ENCODE data around the gene JAKMIP2.

DNA sequence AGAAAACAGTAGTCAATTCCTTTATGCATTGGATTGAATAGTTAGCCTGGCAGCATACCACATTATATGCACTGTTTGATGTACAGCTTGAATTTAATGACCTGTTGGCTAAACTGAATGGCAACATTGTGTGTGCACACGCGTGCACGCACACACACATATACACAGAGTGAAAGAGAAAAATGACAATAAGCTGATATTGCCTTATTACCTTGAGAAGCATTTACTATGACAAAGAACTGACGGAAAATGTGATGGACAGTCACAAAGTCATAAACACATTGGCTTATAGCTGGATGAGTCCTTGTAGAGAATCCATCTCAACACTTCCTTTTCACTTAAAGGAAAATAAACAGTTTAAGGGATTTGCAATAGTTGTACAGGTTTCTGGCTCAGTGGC lies 15.5 kb downstream of the JAKMIP2 start:
- TF ChIP-seq EP300 (IDR thresholded peaks at IDR 0.05) (no peak), POLR2A (IDR thresholded peaks at IDR 0.05) (no peak)
- TF ChIP-seq, protein P1, sequence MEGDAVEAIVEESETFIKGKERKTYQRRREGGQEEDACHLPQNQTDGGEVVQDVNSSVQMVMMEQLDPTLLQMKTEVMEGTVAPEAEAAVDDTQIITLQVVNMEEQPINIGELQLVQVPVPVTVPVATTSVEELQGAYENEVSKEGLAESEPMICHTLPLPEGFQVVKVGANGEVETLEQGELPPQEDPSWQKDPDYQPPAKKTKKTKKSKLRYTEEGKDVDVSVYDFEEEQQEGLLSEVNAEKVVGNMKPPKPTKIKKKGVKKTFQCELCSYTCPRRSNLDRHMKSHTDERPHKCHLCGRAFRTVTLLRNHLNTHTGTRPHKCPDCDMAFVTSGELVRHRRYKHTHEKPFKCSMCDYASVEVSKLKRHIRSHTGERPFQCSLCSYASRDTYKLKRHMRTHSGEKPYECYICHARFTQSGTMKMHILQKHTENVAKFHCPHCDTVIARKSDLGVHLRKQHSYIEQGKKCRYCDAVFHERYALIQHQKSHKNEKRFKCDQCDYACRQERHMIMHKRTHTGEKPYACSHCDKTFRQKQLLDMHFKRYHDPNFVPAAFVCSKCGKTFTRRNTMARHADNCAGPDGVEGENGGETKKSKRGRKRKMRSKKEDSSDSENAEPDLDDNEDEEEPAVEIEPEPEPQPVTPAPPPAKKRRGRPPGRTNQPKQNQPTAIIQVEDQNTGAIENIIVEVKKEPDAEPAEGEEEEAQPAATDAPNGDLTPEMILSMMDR (IDR thresholded peaks at IDR 0.05) = no peak

All from ovary (tissue), 3 donors.